ENCODE results near the gene JPT1.
"Not testable (repeated sequence)": the region's sequence is repeated elsewhere in the genome, so short reads cannot be mapped to it uniquely, and the experiment has no call there.

Gene JPT1

GRCh38 chr17:75178453-75178852 lies 24.1 kb upstream of the JPT1 start:
- ChIA-PET POLR2A (no interaction called here), CTCF (no interaction called here)
- DNase-seq (ENCODE audit: low read depth, low spot score) = no peak
- TF ChIP-seq, protein P1, sequence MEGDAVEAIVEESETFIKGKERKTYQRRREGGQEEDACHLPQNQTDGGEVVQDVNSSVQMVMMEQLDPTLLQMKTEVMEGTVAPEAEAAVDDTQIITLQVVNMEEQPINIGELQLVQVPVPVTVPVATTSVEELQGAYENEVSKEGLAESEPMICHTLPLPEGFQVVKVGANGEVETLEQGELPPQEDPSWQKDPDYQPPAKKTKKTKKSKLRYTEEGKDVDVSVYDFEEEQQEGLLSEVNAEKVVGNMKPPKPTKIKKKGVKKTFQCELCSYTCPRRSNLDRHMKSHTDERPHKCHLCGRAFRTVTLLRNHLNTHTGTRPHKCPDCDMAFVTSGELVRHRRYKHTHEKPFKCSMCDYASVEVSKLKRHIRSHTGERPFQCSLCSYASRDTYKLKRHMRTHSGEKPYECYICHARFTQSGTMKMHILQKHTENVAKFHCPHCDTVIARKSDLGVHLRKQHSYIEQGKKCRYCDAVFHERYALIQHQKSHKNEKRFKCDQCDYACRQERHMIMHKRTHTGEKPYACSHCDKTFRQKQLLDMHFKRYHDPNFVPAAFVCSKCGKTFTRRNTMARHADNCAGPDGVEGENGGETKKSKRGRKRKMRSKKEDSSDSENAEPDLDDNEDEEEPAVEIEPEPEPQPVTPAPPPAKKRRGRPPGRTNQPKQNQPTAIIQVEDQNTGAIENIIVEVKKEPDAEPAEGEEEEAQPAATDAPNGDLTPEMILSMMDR (IDR thresholded peaks at IDR 0.05; ENCODE audit: insufficient read depth, low read length, missing control alignments) = no peak
- H3K4me3 ChIP-seq (ENCODE audit: low read depth, low read length) = no peak overlapping the region

GRCh38 chr17:75176625-75177024 lies 22.3 kb upstream of the JPT1 start:
- no peak overlapping the region for H3K4me3 ChIP-seq (ENCODE audit: low read depth, low read length)
- ChIA-PET POLR2A (interaction anchor here (0.7 kb wide), 1 partner anchor 60 kb away, joined by 3 read pairs; no protein-coding TSS in a partner anchor), CTCF (interaction anchor here (0.6 to 3.3 kb wide), 6 partner anchors 10 to 235 kb away, joined by 3 to 25 read pairs (median 4); no protein-coding TSS in a partner anchor)
- no peak for DNase-seq (ENCODE audit: low read depth, low spot score)
- TF ChIP-seq, protein P1 (IDR thresholded peaks at IDR 0.05; ENCODE audit: insufficient read depth, low read length, missing control alignments) = no peak

DNA sequence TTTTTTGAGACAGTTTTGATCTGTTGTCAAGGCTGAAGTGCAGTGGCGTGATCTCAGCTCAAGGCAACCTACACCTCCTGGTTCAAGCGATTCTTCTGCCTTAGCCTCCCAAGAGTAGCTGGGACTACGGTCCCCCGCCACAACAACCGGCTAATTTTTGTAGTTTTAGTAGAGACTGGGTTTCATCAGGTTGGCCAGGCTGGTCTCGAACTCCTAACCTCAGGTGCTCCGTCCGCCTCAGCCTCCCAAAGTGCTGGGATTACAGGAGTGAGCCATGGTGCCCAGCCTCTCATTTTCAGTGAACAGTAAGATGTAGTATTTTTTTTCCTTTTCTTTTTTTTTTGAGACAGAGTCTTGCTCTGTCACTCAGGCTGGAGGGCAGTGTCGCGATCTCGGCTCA lies 20.7 kb upstream of the JPT1 start:
- TF ChIP-seq, protein P1 (IDR thresholded peaks at IDR 0.05; ENCODE audit: insufficient read depth, low read length, missing control alignments) = no peak
- ChIA-PET POLR2A (no interaction called here), CTCF (interaction anchor here (0.9 to 3.3 kb wide), 6 partner anchors 8 to 214 kb away, joined by 3 to 25 read pairs (median 6); partner anchors contain the start of gene SUMO2)

DNA sequence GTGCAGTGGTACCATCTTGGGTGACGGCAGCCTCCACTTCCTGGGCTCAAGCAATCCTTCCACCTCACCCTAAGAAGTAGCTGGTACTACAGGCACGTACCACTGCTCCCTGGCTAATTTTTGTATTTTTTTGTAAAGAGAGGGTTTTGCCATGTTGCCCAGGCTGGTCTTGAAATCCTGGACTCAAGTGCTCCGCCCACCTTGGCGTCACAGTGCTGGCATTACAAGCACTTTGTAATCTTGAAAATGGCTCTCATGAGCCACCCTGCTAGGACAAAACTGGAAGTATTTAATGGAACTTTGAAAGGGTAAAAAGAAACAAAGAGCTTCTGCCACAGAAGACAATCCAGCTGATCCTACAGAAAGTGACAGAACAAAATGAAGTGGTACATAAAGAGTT lies 19.2 kb upstream of the JPT1 start:
- TF ChIP-seq, protein P1 (IDR thresholded peaks at IDR 0.05; ENCODE audit: insufficient read depth, low read length, missing control alignments) = no peak
- no peak for DNase-seq (ENCODE audit: low read depth, low spot score)
- ChIA-PET POLR2A (no interaction called here), CTCF (interaction anchor here (0.8 to 5.3 kb wide), 12 partner anchors 9 to 212 kb away, joined by 3 to 45 read pairs (median 3); partner anchors contain the start of gene SUMO2)
- no peak overlapping the region for H3K4me3 ChIP-seq (ENCODE audit: low read depth, low read length)

More for the DNA sequence above, 20.7 kb upstream of the JPT1 start:
- H3K4me3 ChIP-seq (ENCODE audit: low read depth, low read length) = no peak overlapping the region
- no peak for DNase-seq (ENCODE audit: low read depth, low spot score)

DNA sequence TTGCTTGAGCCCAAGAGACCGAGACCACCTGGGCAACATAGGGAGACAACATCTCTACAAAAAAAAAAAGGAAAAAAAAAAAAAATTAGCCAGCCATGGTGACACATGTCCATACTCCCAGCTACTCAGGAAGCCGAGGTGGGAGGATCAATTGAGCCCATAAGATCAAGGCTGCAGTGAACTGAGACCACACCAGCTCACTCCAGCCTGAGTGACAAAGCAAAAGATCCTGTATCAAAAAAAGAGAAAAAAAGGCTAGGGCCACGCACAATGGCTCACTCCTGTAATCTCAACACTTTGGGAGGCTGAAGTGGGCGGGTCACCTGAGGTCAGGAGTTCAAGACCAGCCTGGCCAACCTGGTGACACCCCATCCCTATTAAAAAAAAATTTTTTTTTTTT lies 14.7 kb upstream of the JPT1 start:
- POLR2A ChIA-PET = interaction anchor here (0.9 kb wide), 1 partner anchor 14 kb away, joined by 4 read pairs; the partner anchor contains the start of gene SUMO2
- TF ChIP-seq, protein P1 (IDR thresholded peaks at IDR 0.05; ENCODE audit: insufficient read depth, low read length, missing control alignments) = no peak
- DNase-seq (ENCODE audit: low read depth, low spot score) = no peak
- H3K4me3 ChIP-seq (ENCODE audit: low read depth, low read length) = no peak overlapping the region
- CTCF ChIA-PET = interaction anchor here (0.6 to 6.3 kb wide), 4 partner anchors 11 to 109 kb away, joined by 3 to 67 read pairs (median 4); no protein-coding TSS in a partner anchor

DNA sequence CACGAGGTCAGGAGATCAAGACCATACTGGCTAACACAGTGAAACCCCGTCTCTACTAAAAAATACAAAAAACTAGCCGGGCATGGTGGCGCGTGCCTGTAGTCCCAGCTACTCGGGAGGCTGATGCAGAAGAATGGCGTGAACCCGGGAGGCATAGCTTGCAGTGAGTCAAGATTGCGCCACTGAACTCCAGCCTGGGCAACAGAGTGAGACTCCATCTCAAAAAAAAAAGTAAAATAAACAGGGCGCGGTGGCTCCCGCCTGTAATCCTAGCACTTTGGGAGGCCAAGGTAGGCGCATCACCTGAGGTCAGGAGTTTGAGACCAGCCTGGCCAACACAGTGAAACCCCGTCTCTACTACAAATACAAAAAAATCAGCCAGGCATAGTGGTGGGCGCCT lies 10.3 kb upstream of the JPT1 start:
- DNase-seq (ENCODE audit: low read depth, low spot score); H3K4me3 ChIP-seq (ENCODE audit: low read depth, low read length); POLR2A ChIA-PET: not testable (repeated sequence)
- CTCF ChIA-PET = interaction anchor here (1.0 to 2.4 kb wide), 2 partner anchors 9 to 50 kb away, joined by 3 to 9 read pairs; no protein-coding TSS in a partner anchor

DNA sequence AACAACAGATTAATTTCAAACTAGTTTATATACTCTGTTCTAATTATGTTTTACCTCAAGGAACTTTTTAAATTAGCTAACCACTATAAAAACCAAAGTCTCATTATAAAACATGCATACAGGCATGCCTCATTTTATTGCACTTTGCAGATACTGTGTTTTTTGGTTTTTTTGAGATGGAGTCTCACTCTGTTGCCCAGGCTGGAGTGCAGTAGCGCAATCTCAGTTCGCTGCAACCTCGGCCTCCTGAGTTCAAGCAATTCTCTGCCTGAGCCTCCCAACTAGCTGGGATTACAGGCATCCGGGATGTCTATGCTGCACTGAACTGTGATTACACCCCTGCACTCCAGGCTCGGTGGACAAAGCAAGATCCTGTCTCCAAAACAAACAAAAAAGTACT lies 8.8 kb upstream of the JPT1 start:
- TF ChIP-seq, protein P1 (IDR thresholded peaks at IDR 0.05; ENCODE audit: insufficient read depth, low read length, missing control alignments) = no peak
- no peak overlapping the region for H3K4me3 ChIP-seq (ENCODE audit: low read depth, low read length)
- no peak for DNase-seq (ENCODE audit: low read depth, low spot score)
- ChIA-PET POLR2A (interaction anchor here (1.4 kb wide), 1 partner anchor 8 kb away, joined by 3 read pairs; the partner anchor contains the start of gene JPT1), CTCF (interaction anchor here (1.0 to 1.3 kb wide), 3 partner anchors 9 to 103 kb away, joined by 3 to 7 read pairs (median 4); no protein-coding TSS in a partner anchor)

Measured in AG04449 (cell line).